Right lung (tissue), 5 donors: ENCODE data around the gene TCEA3. TPM values are rescaled to one million over a fixed set of nuclear protein-coding genes. Genes with fewer than 3 reads are reported as not detected.

ENCODE experiments used
- DNase-seq, 2 donors: peaks; one replicate each; pipeline ENCODE4 v3.0.0-alpha.2; 2013
- polyA plus RNA-seq, 5 donors: library from polyadenylated mRNA; unstranded; fragments of 120-200 nt; gene quantifications; one replicate each; pipeline versions ENCODE4 v1.2.1 to v1.2.3, GENCODE V29; 2013; ENCODE audit warnings: inconsistent platforms in 1 of 5, low replicate concordance in 1 of 5; ENCODE audit not compliant: insufficient read length in 5 of 5, insufficient read depth in 1 of 5

TCEA3 gene
- polyA plus RNA-seq, 5 donors = 15.2 to 39.8 (median 28.2) TPM

DNA sequence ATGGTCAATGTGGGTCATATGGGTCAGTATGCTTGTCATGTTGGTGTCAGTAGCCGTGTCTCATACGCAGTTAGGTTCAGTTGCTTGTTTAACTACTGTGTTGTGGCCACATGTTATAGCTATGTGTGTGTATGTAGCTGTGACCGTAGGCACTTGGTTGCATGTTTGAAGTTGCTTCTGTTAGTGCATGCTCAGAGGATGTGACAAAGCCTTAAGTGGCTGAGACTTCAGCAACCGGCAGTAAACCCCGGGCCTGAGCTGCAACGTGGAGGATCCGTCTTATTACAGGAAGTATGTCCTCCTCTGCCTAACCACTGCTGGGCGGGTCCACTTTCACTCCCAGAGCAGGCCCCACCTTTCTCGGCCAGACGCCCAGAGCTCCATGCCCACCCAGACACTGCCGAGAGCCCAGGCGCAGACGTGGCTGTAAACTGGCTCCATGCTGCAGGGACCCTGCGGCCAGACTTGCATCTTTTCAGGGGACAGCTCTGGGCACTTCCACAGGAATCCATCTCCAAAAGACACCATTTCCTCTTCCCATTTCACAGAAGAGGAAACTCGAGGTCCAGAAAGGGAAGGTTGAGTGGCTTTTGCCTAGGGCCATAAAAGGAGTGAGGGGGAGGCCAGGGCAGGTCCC lies 2.2 kb downstream of the TCEA3 start:
- peak; percentile 73 to 74 for DNase-seq

DNA sequence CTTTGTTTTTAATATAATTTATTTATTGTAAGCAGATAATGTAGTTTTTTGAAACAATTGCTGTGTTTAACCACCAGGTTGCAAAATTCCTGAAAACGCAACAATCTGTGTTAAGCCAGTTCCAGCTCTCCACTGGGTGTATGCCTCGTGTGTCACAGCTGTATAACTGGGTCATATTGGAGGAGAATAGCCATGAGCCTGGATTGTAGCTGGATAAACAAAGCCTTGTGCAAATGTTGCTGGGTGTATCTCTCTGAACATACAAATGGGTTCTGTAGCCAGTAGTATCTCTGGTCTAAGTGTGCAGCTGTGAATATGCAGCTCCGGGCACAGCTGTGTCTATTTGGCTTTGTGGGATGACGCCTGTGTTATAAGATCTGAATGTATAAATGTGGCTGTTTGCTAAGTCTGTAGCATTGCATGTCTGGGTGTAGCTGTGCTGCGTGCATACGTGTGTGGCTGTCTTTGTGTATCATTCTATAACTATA lies 2.8 kb downstream of the TCEA3 start:
- DNase-seq = no peak

DNA sequence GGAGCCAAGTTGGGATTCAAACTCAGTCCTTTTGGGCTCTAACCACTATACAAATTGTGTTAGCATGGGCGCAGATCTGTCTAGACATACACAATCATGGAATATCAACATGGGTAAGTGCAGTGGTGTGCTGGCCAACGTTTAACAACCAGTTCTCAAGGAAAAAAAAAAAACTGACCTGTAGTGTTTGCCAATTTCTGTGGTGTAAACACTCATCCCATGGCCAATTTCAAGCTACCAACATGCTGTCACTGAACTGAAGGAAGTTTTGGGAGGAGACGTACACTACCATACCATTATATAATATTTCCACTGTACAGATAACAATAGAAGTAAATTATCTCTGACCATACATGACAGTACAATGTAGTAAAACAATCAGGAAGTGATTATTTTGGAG lies 3.2 kb downstream of the TCEA3 start:
- DNase-seq = no peak

GRCh38 chr1:23420778-23421177 lies 3.8 kb downstream of the TCEA3 start:
- no peak for DNase-seq

- DNase-seq = no peak
These were observed 5.4 kb downstream of the TCEA3 start for GRCh38 chr1:23419180-23419579.

GRCh38 chr1:23417570-23417969 lies 7.0 kb downstream of the TCEA3 start:
- DNase-seq = no peak

GRCh38 chr1:23416964-23417363 lies 7.6 kb downstream of the TCEA3 start:
- no peak for DNase-seq

DNA sequence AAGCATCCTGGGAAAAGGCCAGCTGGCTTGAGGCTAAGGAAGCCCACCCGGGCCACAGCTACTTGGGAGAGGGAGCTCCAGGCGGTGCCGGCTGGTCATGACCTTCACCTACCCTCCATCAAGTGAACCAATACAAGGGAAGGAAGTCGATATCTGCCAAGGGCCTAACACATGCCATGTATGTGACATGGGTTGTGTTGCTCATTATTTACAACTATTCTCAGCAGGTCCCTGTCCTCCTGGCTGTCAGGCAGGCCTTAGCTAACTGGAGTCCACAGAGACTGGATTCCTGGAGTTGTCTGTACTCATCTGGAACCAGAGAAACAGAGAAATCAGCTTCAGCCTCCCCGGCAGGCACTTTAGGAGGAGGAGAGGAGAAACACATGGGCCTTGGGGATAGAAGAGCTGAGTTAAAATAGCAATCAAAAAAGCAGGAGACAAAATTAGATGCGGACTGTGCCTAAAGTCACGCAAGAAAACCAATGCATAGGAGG lies 15.7 kb downstream of the TCEA3 start:
- no peak for DNase-seq

GRCh38 chr1:23407016-23407630 lies 17.4 kb downstream of the TCEA3 start:
- no peak for DNase-seq

DNA sequence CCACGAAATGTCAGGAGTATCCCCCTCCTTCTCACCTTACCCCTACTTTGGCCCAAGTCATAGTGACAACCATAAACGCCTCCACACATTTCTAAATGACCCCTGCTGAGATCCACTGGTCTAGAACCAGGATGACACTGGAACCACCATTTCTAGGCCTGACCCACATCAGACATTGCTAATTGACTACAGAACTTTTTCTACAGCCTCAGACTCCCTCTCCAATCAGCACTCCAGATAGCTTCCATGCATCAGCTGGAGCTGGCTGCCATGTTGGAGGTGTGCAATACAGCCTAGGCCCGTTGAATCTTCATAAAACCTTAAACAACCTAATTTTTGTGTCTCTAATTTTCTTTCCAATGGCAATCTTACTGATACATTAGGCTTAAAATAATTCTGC lies 18.6 kb downstream of the TCEA3 start:
- no peak for DNase-seq

- peak; percentile 80 to 85 for DNase-seq
These were observed 20.6 kb downstream of the TCEA3 start for GRCh38 chr1:23403735-23404486.

- no peak for DNase-seq
These were observed 21.2 kb downstream of the TCEA3 start for GRCh38 chr1:23403355-23403734.

DNA sequence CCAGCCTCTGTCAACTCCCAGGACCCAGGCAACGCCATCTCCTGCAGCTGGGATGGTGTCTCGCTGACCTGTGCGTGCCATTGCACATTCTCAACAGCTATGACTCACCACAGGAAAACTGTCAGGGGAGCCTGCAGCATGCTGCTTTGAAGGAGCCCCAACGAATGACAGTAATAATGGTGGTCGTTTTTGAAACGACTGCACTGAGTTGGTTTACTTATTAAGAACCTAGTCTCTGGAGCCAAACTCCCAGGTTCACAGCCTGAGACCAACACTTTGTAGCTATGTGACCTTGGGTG lies 21.6 kb downstream of the TCEA3 start:
- no peak for DNase-seq

DNA sequence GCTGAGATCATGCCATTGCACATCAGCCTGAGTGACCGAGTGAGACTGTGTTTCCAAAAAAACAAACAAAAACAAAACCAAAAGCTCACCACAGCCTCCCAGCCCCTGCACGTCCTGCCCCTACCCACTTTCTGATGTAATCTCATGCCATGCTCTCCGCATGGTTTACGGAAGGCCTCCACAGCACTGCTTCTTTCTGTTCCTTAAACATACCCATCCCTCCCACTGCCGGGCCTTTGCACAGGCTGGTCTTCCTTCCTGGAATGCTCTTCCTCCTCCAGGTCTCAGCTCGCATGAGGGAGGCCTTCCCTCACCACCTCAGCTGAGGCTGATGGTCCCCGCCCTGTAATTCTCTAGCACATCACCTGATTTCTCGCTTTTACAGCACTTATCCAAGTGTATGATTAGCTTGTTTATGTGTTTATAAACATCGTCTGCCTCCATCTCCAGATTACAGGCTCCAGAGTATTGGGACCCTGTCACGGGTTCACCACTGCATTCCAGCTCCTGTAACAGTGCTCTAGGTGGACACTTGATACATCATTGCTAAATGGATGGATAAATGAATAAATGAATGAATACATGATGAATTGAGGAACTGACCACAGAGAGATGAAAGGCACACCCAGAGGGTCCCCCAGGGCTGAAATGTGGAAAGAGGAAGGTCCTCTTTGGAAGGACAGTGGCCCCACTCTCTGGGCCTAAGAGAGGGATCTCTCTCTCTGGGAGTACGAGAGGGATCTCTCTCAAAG lies 22.1 kb downstream of the TCEA3 start:
- no peak for DNase-seq

GRCh38 chr1:23401313-23401712 lies 23.2 kb downstream of the TCEA3 start:
- DNase-seq = no peak

- DNase-seq = no peak
These were observed 24.0 kb downstream of the TCEA3 start for GRCh38 chr1:23400324-23401114.

GRCh38 chr1:23399229-23399628 lies 25.3 kb downstream of the TCEA3 start:
- DNase-seq = no peak

DNA sequence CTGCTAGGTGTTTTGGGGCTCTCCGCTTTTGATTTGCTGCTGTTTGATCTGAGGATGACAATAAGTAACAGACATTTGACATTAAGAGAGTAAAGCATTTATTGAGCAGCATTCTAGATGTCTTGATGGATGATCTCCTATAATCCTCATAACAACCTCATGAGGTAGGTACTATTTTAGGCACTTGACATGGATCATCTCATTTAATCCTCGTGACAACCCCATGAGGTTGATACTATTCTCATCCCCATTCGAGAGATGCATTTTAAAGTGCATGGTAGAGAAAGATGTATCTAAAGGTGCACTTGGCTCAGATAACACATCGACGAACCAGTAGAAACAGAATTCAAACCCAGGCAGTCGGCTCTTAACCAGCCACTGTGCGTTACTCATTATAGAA lies 26.6 kb downstream of the TCEA3 start:
- no peak for DNase-seq

- no peak for DNase-seq
These were observed 28.2 kb downstream of the TCEA3 start for GRCh38 chr1:23396380-23396779.

GRCh38 chr1:23395849-23396248 lies 28.7 kb downstream of the TCEA3 start:
- no peak for DNase-seq

GRCh38 chr1:23395154-23395724 lies 29.3 kb downstream of the TCEA3 start:
- no peak for DNase-seq
